GM23338 (cell line): ENCODE measurements around the gene ADAMTS15. TPM values are rescaled to one million over a fixed set of nuclear protein-coding genes. Genes with fewer than 3 reads are reported as not detected.

Experiments
- ATAC-seq: fragments of 200-7000 bp; cut with Tn5 transposase; 3 replicates; pipeline ENCODE4 v1.9.1; 2020
- DNase-seq: peaks from one replicate; pipeline ENCODE4 v3.0.0-alpha.2; 2015; ENCODE audit warnings: low spot score
- H2AFZ ChIP-seq: fragments of 200-600 bp; sonication (generic); 2 replicates; pipeline ENCODE4 v1.8.0; 2016; ENCODE audit warnings: antibody characterized with exemption, mild to moderate bottlenecking, moderate library complexity
- H3F3A ChIP-seq: fragments of 200-600 bp; sonication (generic); replicated peaks from 2 replicates; pipeline ENCODE4 v1.8.0; 2017; ENCODE audit warnings: antibody characterized with exemption, mixed run types, low read depth
- H3K27ac ChIP-seq: fragments of 200-600 bp; sonication (generic); 2 replicates; pipeline ENCODE4 v1.6.1; 2016; ENCODE audit warnings: low read depth
- H3K27me3 ChIP-seq: fragments of 200-600 bp; sonication (generic); 2 replicates; pipeline ENCODE4 v1.8.0; 2016; ENCODE audit warnings: mild to moderate bottlenecking, mixed run types, moderate library complexity; ENCODE audit not compliant: insufficient read depth
- H3K36me3 ChIP-seq: fragments of 200-600 bp; sonication (generic); 2 replicates; pipeline ENCODE4 v1.8.0; 2016; ENCODE audit warnings: mild to moderate bottlenecking; ENCODE audit not compliant: insufficient read depth
- H3K4me1 ChIP-seq: fragments of 200-600 bp; sonication (generic); 2 replicates; pipeline ENCODE4 v1.8.0; 2016; ENCODE audit warnings: mild to moderate bottlenecking, moderate library complexity; ENCODE audit not compliant: insufficient read depth
- H3K4me2 ChIP-seq: fragments of 200-600 bp; sonication (generic); 2 replicates; pipeline ENCODE4 v1.7.1; 2017; ENCODE audit warnings: mixed run types
- H3K4me3 ChIP-seq: fragments of 200-600 bp; sonication (generic); 2 replicates; pipeline ENCODE4 v1.6.1; 2016; ENCODE audit warnings: mixed run types
- H3K79me2 ChIP-seq: fragments of 200-600 bp; sonication (generic); replicated peaks from 2 replicates; pipeline ENCODE4 v1.8.0; 2017; ENCODE audit warnings: mild to moderate bottlenecking; ENCODE audit not compliant: insufficient read depth
- H3K9me2 ChIP-seq: fragments of 200-600 bp; sonication (generic); 2 replicates; pipeline ENCODE4 v1.8.0; 2017; ENCODE audit not compliant: insufficient read depth
- H4K20me1 ChIP-seq: fragments of 200-600 bp; sonication (generic); replicated peaks from 2 replicates; pipeline ENCODE4 v1.8.0; 2017; ENCODE audit warnings: mild to moderate bottlenecking; ENCODE audit not compliant: insufficient read depth
- H3K27ac Mint-ChIP-seq: 2 replicates; pipeline ENCODE4 v1.8.0; 2020; ENCODE audit warnings: inconsistent platforms, mild to moderate bottlenecking, moderate library complexity, mixed read lengths
- H3K27me3 Mint-ChIP-seq: 3 replicates; pipeline ENCODE4 v1.8.0; 2022; ENCODE audit warnings: low read depth, mild to moderate bottlenecking, moderate library complexity, mixed read lengths, inconsistent platforms; ENCODE audit not compliant: insufficient read depth, poor library complexity
- H3K36me3 Mint-ChIP-seq: 3 replicates; pipeline ENCODE4 v1.8.0; 2021; ENCODE audit warnings: low read depth, mild to moderate bottlenecking, inconsistent platforms, moderate library complexity, mixed read lengths
- H3K4me1 Mint-ChIP-seq: 3 replicates; pipeline ENCODE4 v1.8.0; 2020; ENCODE audit warnings: mild to moderate bottlenecking, inconsistent platforms, mixed read lengths
- H3K4me3 Mint-ChIP-seq: 3 replicates; pipeline ENCODE4 v1.8.0; 2021; ENCODE audit warnings: moderate library complexity, mild to moderate bottlenecking, inconsistent platforms, mixed read lengths
- H3K9me3 Mint-ChIP-seq: 3 replicates; pipeline ENCODE4 v1.8.0; 2020; ENCODE audit warnings: moderate library complexity, mild to moderate bottlenecking, inconsistent platforms, mixed read lengths
- CTCF ChIP-seq, 2 experiments: fragments of 200-600 bp in 1 of 2; sonication (generic) in 1 of 2; conservative IDR thresholded peaks; 2 replicates each; pipeline versions ENCODE4 v1.5.1 to v1.6.1; 2016 to 2017; ENCODE audit warnings: antibody characterized with exemption in 2 of 2, low read depth in 2 of 2, mild to moderate bottlenecking in 2 of 2, moderate library complexity in 1 of 2
- ETS1 ChIP-seq: IDR thresholded peaks from 2 replicates; pipeline ENCODE4 v1.6.1; 2016; ENCODE audit warnings: antibody characterized with exemption
- EZH2 ChIP-seq: fragments of 200-600 bp; sonication (generic); IDR thresholded peaks from one replicate; pipeline ENCODE4 v1.8.0; 2017; ENCODE audit warnings: antibody characterized with exemption, mild to moderate bottlenecking, low read depth; ENCODE audit not compliant: unreplicated experiment
- NANOG ChIP-seq: IDR thresholded peaks from 2 replicates; pipeline ENCODE4 v1.6.1; 2016; ENCODE audit warnings: antibody characterized with exemption, borderline replicate concordance
- POLR2AphosphoS5 ChIP-seq: IDR thresholded peaks from 2 replicates; pipeline ENCODE4 v1.6.1; 2016; ENCODE audit warnings: antibody characterized with exemption, low read depth
- REST ChIP-seq: IDR thresholded peaks from one replicate; pipeline ENCODE4 v1.6.1; 2018; ENCODE audit warnings: antibody characterized with exemption; ENCODE audit not compliant: unreplicated experiment
- STAT1 ChIP-seq: IDR thresholded peaks from one replicate; pipeline ENCODE4 v1.6.1; 2016; ENCODE audit warnings: antibody characterized with exemption; ENCODE audit not compliant: unreplicated experiment
- ZNF114 ChIP-seq: fragments of 250-450 bp; sonication (Bioruptor Pico); IDR thresholded peaks from 2 replicates; pipeline ENCODE4 v1.5.0; 2020; ENCODE audit warnings: mild to moderate bottlenecking, moderate library complexity
- ZNF331 ChIP-seq: fragments of 250-450 bp; sonication (Bioruptor Pico); IDR thresholded peaks from 2 replicates; pipeline ENCODE4 v1.5.0; 2020; ENCODE audit warnings: low read depth, mild to moderate bottlenecking, moderate library complexity
- polyA plus RNA-seq: library from polyadenylated mRNA; unstranded; fragments of >200 nt; fragmentation: Nextera tagmentation; extraction: Ambion mirVana; gene quantifications from 2 replicates; pipeline ENCODE4 v1.2.1, GENCODE V29; 2016
- total RNA-seq: library from RNA; depleted of rRNA; stranded (reverse); fragments of >200 nt; shearing (Covaris generic); gene quantifications from 2 replicates; pipeline ENCODE4 v1.2.3, GENCODE V29; 2014

Gene ADAMTS15
- total and polyA plus RNA-seq, 2 experiments from 2014 or later = 0.42 to 5.6 TPM

GRCh38 chr11:130420478-130421198 lies 27.8 kb upstream of the ADAMTS15 start:
- Histone ChIP-seq H4K20me1 (no peaks in the 10 kb centered on the region), H3F3A (no peaks in the 10 kb centered on the region), H3K4me1 (no peaks in the 10 kb centered on the region), H3K36me3 (no peaks in the 10 kb centered on the region; the same call in 1 of the 2 replicates), H3K9me2 (no peaks in the 10 kb centered on the region; the same call in 1 of the 2 replicates), H3K27me3 (no peaks in the 10 kb centered on the region), H3K79me2 (no peaks in the 10 kb centered on the region), H3K4me3 (no peak overlapping the region), H2AFZ (no peak overlapping the region), H3K27ac (no peak overlapping the region), H3K4me2 (no peak overlapping the region)
- Mint-ChIP-seq H3K4me3 (no peak overlapping the region), H3K9me3 (no peaks in the 10 kb centered on the region), H3K27me3 (peaks cover 16% of the 10 kb centered on the region), H3K27ac (no peak overlapping the region; the same call in 1 of the 2 replicates), H3K4me1 (peaks cover 17% of the 10 kb centered on the region), H3K36me3 (peaks cover 41% of the 10 kb centered on the region)
- TF ChIP-seq NANOG = no peak
- TF ChIP-seq ZNF331 = no peak
- no peak for TF ChIP-seq EZH2
- TF ChIP-seq REST = no peak
- no peak for TF ChIP-seq ZNF114 (CRISPR knock-in tag)
- TF ChIP-seq CTCF (conservative IDR thresholded peaks at IDR 0.05; ENCODE audit: low read depth in 2 of 2) = no peak
- no peak for TF ChIP-seq ETS1
- no peak for TF ChIP-seq POLR2AphosphoS5
- TF ChIP-seq STAT1 = no peak
- ATAC-seq (no peak), DNase-seq (no peak)
